Body of pancreas (tissue), 4 donors: Measurements from ENCODE around the gene ACKR3. TPM values are rescaled to one million over a fixed set of nuclear protein-coding genes. Genes with fewer than 3 reads are reported as not detected.

ENCODE experiments used
- ATAC-seq: fragments of 150-250 bp; one replicate; pipeline ENCODE4 v1.9.1; 2016
- DNase-seq, 4 donors: peaks; one replicate each; pipeline ENCODE4 v3.0.0-alpha.2; 2019
- H3K27ac ChIP-seq, 4 donors: fragments of 200-600 bp; sonication (generic); 1 replicate in 3 of 4; 2 replicates in 1 of 4; pipeline versions ENCODE4 v1.5.1 to v1.6.1; 2016 to 2019; ENCODE audit warnings: mild to moderate bottlenecking in 1 of 4, mixed read lengths in 1 of 4, moderate library complexity in 1 of 4
- H3K27me3 ChIP-seq, 2 donors: fragments of 200-600 bp; sonication (generic); one replicate each; pipeline ENCODE4 v1.6.0; 2016; ENCODE audit warnings: mild to moderate bottlenecking in 1 of 2
- H3K36me3 ChIP-seq, 2 donors: fragments of 200-600 bp; sonication (generic); replicated peaks in 1 of 2; 2 replicates each; pipeline ENCODE4 v1.5.1; 2016; ENCODE audit warnings: low read depth in 2 of 2; ENCODE audit not compliant: insufficient read depth in 1 of 2
- H3K4me1 ChIP-seq: fragments of 200-600 bp; sonication (generic); one replicate; pipeline ENCODE4 v1.6.0; 2016
- H3K4me3 ChIP-seq, 2 donors: fragments of 200-600 bp; sonication (generic); 1 replicate in 1 of 2; 2 replicates in 1 of 2; pipeline ENCODE4 v1.5.1; 2016 to 2019
- H3K9me3 ChIP-seq, 3 donors: fragments of 200-600 bp; sonication (generic); 1 replicate in 2 of 3; 2 replicates in 1 of 3; pipeline ENCODE4 v1.5.1; 2016
- CTCF ChIP-seq, 7 experiments: fragments of 450-650 bp in 4 of 7; fragments of 200-600 bp in 3 of 7; sonication (generic) in 3 of 7; IDR thresholded peaks; one replicate each; pipeline ENCODE4 v1.5.1; 2016 to 2019; ENCODE audit warnings: antibody characterized with exemption in 7 of 7
- POLR2A ChIP-seq, 3 donors: fragments of 450-650 bp; IDR thresholded peaks; one replicate each; pipeline ENCODE4 v1.6.1; 2016; ENCODE audit warnings: antibody characterized with exemption in 3 of 3, mild to moderate bottlenecking in 2 of 3
- WGBS, 2 donors: methylation state at CpG; one replicate each; pipeline ENCODE4 v1.1.5; 2017; 5-methylcytosine and 5-hydroxymethylcytosine counted together
- intact Hi-C: fragments of 100-400 bp; cut with DNase I; formaldehyde crosslinking; loops from one replicate; pipeline ENCODE4 v1.15.1; 2023
- total RNA-seq, 2 donors: library from RNA; depleted of rRNA; stranded (reverse); fragments of >200 nt; gene quantifications; one replicate each; pipeline ENCODE4 v1.1.0, GENCODE V29; 2016

The ACKR3 gene
- total RNA-seq, 2 donors from 2014 or later: 10.4 to 18.1 TPM

- DNase-seq: no peak
- intact Hi-C loops: no loop called here
- Histone ChIP-seq H3K27me3 (no peaks in the 10 kb centered on the region), H3K36me3 (no peaks in the 10 kb centered on the region), H3K4me1 (peaks cover 14% of the 10 kb centered on the region), H3K4me3 (no peak overlapping the region), H3K27ac (no peak overlapping the region), H3K9me3 (no peaks in the 10 kb centered on the region)
- WGBS, 2 donors: 67 to 75% methylated on average over 9 of the region's 9 CpGs
- TF ChIP-seq POLR2A (IDR thresholded peaks at IDR 0.05) (no peak), CTCF (IDR thresholded peaks at IDR 0.05) (no peak)
- ATAC-seq: no peak
These were observed 31.3 kb downstream of the ACKR3 start for GRCh38 chr2:236600892-236601291.

- TF ChIP-seq CTCF (IDR thresholded peaks at IDR 0.05) (no peak), POLR2A (IDR thresholded peaks at IDR 0.05) (no peak)
- WGBS, 2 donors: 66 to 81% methylated on average over 13 of the region's 13 CpGs
- no peaks in the 10 kb centered on the region for H3K27me3 ChIP-seq
- no peak for ATAC-seq
- H3K4me3 ChIP-seq: no peak overlapping the region
- intact Hi-C loops: no loop called here
- H3K9me3 ChIP-seq: no peaks in the 10 kb centered on the region
- peaks cover 17% of the 10 kb centered on the region for H3K4me1 ChIP-seq
- no peak for DNase-seq
- H3K36me3 ChIP-seq: no peaks in the 10 kb centered on the region
- H3K27ac ChIP-seq: no peak overlapping the region
These were observed 31.9 kb downstream of the ACKR3 start for GRCh38 chr2:236601316-236602202.

DNA sequence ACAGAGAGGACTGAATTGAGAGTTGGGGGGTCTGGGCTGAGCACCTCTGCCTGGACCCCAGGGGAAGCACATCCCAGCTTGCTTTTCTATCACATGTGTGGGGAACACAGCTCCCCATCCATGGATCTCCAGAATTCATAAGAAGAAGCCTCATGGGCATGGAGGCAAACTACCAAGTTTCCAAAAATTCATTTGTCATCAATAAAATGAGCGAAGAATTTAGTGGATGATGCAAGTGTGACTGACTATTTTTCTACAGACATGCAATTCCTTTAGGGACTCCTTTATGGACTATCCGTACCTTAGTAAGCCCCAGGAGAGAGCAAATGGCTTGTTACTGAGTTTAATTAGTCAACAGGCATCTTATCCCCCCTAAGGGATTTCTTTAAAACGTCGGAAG is 33.1 kb downstream of the ACKR3 start:
- no peaks in the 10 kb centered on the region for H3K27me3 ChIP-seq
- TF ChIP-seq POLR2A (IDR thresholded peaks at IDR 0.05): no peak
- TF ChIP-seq CTCF (IDR thresholded peaks at IDR 0.05): no peak
- no peaks in the 10 kb centered on the region for H3K36me3 ChIP-seq
- H3K4me1 ChIP-seq: peaks cover 19% of the 10 kb centered on the region
- H3K4me3 ChIP-seq: no peak overlapping the region
- no peak overlapping the region for H3K27ac ChIP-seq
- DNase-seq: no peak
- WGBS, 2 donors: 87 to 91% methylated on average over 4 of the region's 4 CpGs
- H3K9me3 ChIP-seq: no peaks in the 10 kb centered on the region
- ATAC-seq: no peak
- intact Hi-C loops: no loop called here

DNA sequence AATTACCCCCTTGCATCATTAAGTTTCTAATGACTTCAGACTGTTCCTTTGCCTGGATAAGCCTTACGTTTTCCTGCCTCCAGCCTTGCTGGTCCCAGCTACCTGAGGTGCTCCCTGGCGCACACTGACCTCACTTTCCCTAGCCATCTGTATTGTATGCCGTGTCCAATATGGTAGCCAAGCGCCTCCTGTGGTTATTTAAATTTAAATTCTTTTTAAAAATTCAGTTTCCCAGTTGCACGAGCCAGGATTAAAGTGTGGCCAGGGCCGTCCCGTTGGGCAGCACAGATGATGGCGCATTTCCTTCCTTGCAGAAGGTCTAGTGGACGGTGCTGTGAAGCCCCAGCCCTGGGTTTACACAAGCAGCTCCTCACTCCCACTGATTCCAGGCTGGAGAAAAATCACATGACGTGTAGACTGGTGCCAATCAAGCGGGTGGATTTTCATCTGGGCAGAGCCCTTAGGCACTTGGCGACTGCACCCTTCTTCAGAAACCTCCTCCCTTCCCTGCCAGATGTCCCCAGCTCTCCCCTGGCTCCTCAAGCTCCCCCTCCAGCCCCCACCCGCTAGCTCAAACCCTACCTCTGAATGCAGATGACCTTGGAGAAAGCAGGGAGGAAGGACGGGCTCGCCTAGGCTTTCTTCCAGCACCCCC is 33.9 kb downstream of the ACKR3 start:
- intact Hi-C loops: no loop called here
- Histone ChIP-seq H3K36me3 (no peaks in the 10 kb centered on the region), H3K27ac (no peak overlapping the region), H3K4me1 (peaks cover 22% of the 10 kb centered on the region), H3K9me3 (no peaks in the 10 kb centered on the region), H3K27me3 (no peaks in the 10 kb centered on the region), H3K4me3 (no peak overlapping the region)
- WGBS, 2 donors: 84 to 94% methylated on average over 15 of the region's 15 CpGs
- no peak for DNase-seq
- no peak for ATAC-seq
- no peak for TF ChIP-seq CTCF (IDR thresholded peaks at IDR 0.05)
- no peak for TF ChIP-seq POLR2A (IDR thresholded peaks at IDR 0.05)
